Measurements from ENCODE around the gene GLRB.

DNA sequence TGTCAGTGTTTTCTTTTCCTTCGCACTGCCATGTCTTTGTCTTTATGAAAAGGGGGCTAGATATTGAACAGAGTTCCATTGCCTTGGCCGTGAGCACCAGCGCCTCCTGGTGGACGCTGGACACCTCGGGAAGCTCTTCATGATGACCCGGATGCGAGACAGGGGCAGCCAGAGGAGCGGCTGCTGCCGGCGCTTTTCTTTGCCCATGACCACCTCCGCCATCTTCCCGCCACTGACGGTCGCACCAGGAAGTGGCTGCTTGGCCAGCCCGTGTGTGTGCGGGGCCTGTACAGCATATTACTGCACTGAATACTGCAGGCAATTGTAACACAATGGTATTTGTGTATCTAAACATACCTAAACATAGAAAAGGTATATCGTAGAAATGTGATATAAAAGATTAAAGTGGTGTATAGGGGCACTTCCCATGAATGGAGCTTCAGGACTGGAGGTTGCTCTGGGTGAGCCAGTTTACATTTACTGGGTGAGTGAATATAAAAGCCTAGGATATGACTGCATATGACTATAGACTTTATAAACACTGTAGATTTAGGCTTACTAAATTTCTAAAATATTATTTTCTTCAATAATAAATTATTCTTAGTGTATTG lies 128.8 kb downstream of the GLRB start:
- TF ChIP-seq, protein P1, sequence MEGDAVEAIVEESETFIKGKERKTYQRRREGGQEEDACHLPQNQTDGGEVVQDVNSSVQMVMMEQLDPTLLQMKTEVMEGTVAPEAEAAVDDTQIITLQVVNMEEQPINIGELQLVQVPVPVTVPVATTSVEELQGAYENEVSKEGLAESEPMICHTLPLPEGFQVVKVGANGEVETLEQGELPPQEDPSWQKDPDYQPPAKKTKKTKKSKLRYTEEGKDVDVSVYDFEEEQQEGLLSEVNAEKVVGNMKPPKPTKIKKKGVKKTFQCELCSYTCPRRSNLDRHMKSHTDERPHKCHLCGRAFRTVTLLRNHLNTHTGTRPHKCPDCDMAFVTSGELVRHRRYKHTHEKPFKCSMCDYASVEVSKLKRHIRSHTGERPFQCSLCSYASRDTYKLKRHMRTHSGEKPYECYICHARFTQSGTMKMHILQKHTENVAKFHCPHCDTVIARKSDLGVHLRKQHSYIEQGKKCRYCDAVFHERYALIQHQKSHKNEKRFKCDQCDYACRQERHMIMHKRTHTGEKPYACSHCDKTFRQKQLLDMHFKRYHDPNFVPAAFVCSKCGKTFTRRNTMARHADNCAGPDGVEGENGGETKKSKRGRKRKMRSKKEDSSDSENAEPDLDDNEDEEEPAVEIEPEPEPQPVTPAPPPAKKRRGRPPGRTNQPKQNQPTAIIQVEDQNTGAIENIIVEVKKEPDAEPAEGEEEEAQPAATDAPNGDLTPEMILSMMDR (IDR thresholded peaks at IDR 0.05; ENCODE audit: insufficient read depth, low read length, poor library complexity, severe bottlenecking): peak; percentile 48
- TF ChIP-seq EZH2phosphoT487 (conservative IDR thresholded peaks at IDR 0.05; ENCODE audit: low read length): no peak
